Mesendoderm (in vitro differentiated cells): ENCODE measurements around the gene SLC10A7.

Source experiments
- DNase-seq: peaks from one replicate; pipeline ENCODE4 v3.0.0; 2013
- H2AK5ac ChIP-seq: 2 replicates; pipeline ENCODE4 v1.6.1; 2013; ENCODE audit warnings: low read length, inconsistent platforms
- H2BK120ac ChIP-seq: 2 replicates; pipeline ENCODE4 v1.6.1; 2013; ENCODE audit warnings: low read depth, mild to moderate bottlenecking, low read length, moderate library complexity, mixed read lengths
- H2BK15ac ChIP-seq: replicated peaks from 2 replicates; pipeline ENCODE4 v1.6.1; 2013; ENCODE audit warnings: low read depth, mild to moderate bottlenecking, moderate library complexity
- H2BK5ac ChIP-seq: 2 replicates; pipeline ENCODE4 v1.6.1; 2013; ENCODE audit warnings: low read length, inconsistent platforms
- H3K18ac ChIP-seq: 2 replicates; pipeline ENCODE4 v1.6.1; 2013; ENCODE audit warnings: mild to moderate bottlenecking, low read length, mixed read lengths
- H3K23ac ChIP-seq: one replicate; pipeline ENCODE4 v1.6.1; 2013; ENCODE audit warnings: low read length
- H3K27ac ChIP-seq: 2 replicates; pipeline ENCODE4 v1.5.1; 2013; ENCODE audit warnings: low read depth, mild to moderate bottlenecking, inconsistent platforms, low read length, moderate library complexity
- H3K27me3 ChIP-seq: 2 replicates; pipeline ENCODE4 v1.6.1; 2013; ENCODE audit warnings: low read length, control low read depth, mild to moderate bottlenecking, inconsistent platforms; ENCODE audit not compliant: insufficient read depth, poor library complexity
- H3K36me3 ChIP-seq: 2 replicates; pipeline ENCODE4 v1.6.1; 2013; ENCODE audit warnings: low read length, inconsistent platforms; ENCODE audit not compliant: control insufficient read depth, insufficient read depth
- H3K4ac ChIP-seq: one replicate; pipeline ENCODE4 v1.6.1; 2013; ENCODE audit warnings: low read depth, mild to moderate bottlenecking, low read length, moderate library complexity
- H3K4me1 ChIP-seq: 2 replicates; pipeline ENCODE4 v1.6.1; 2013; ENCODE audit warnings: low read depth, low read length, inconsistent platforms; ENCODE audit not compliant: control insufficient read depth
- H3K4me2 ChIP-seq: 2 replicates; pipeline ENCODE4 v1.6.1; 2013; ENCODE audit warnings: low read length
- H3K4me3 ChIP-seq: 2 replicates; pipeline ENCODE4 v1.5.1; 2013; ENCODE audit warnings: mild to moderate bottlenecking, low read length
- H3K56ac ChIP-seq: one replicate; pipeline ENCODE4 v1.6.1; 2013; ENCODE audit warnings: low read length
- H3K79me1 ChIP-seq: 2 replicates; pipeline ENCODE4 v1.6.1; 2013; ENCODE audit warnings: low read length, inconsistent platforms
- H3K79me2 ChIP-seq: 2 replicates; pipeline ENCODE4 v1.6.1; 2013; ENCODE audit warnings: mild to moderate bottlenecking, low read length; ENCODE audit not compliant: control insufficient read depth, insufficient read depth
- H3K9ac ChIP-seq: 2 replicates; pipeline ENCODE4 v1.6.1; 2013; ENCODE audit warnings: low read length, inconsistent platforms
- H4K5ac ChIP-seq: one replicate; pipeline ENCODE4 v1.6.1; 2013; ENCODE audit warnings: low read length
- H4K8ac ChIP-seq: one replicate; pipeline ENCODE4 v1.6.1; 2013; ENCODE audit warnings: low read depth, mild to moderate bottlenecking, control low read depth, low read length, moderate library complexity
- WGBS: extraction: QIAGEN DNeasy Blood & Tissue Kit; methylation state at CpG from one replicate; pipeline ENCODE4 v1.1.7; 2013; ENCODE audit warnings: low lambda C conversion rate, missing lambda C conversion rate; ENCODE audit not compliant: insufficient coverage; ENCODE audit errors: extremely low coverage; 5-methylcytosine and 5-hydroxymethylcytosine counted together

Gene SLC10A7

GRCh38 chr4:146349306-146349705 is 172.4 kb downstream of the SLC10A7 start:
- H3K79me1 ChIP-seq: no peaks in the 10 kb centered on the region

DNA sequence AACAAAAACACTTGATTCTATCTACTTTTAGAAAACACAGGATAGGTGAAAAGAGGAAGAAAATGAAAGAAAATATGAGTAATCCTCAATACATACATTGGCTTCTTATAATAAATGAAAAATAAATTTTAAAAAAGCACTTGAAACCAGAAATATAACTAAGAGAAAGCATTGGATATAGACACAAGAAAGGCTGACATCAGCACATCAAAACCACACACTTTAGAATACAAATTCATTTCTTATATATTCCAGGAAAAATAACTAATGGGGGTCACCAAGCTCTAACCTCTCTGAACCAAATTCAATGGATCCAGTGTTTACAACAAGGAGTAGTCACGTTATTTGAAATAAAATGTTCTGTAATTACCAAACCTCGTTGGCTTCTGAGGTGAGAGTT is 173.9 kb downstream of the SLC10A7 start:
- Histone ChIP-seq H3K4me3 (no peak overlapping the region), H3K79me2 (no peaks in the 10 kb centered on the region), H2BK5ac (no peak overlapping the region), H3K56ac (no peak overlapping the region), H3K18ac (no peak overlapping the region), H3K4me2 (no peak overlapping the region), H3K4me1 (no peaks in the 10 kb centered on the region), H3K79me1 (no peaks in the 10 kb centered on the region), H3K27ac (no peak overlapping the region), H3K4ac (no peak overlapping the region), H2BK15ac (no peak overlapping the region), H3K36me3 (no peaks in the 10 kb centered on the region), H2BK120ac (no peak overlapping the region), H2AK5ac (no peak overlapping the region), H4K8ac (no peak overlapping the region), H3K27me3 (no peaks in the 10 kb centered on the region), H4K5ac (no peak overlapping the region), H3K9ac (no peak overlapping the region), H3K23ac (no peak overlapping the region)
- DNase-seq: no peak
- WGBS: no CpG with 5 or more reads among the region's 2 CpGs

More at GRCh38 chr4:146349306-146349705, 172.4 kb downstream of the SLC10A7 start:
- Histone ChIP-seq H2BK15ac (no peak overlapping the region), H2BK120ac (no peak overlapping the region), H3K4ac (no peak overlapping the region), H4K5ac (no peak overlapping the region), H3K36me3 (no peaks in the 10 kb centered on the region), H2BK5ac (no peak overlapping the region), H3K27me3 (no peaks in the 10 kb centered on the region), H4K8ac (no peak overlapping the region), H3K9ac (no peak overlapping the region), H3K56ac (no peak overlapping the region), H3K4me2 (no peak overlapping the region), H3K27ac (no peak overlapping the region), H3K4me1 (no peaks in the 10 kb centered on the region), H3K4me3 (no peak overlapping the region), H3K79me2 (no peaks in the 10 kb centered on the region), H2AK5ac (no peak overlapping the region), H3K18ac (no peak overlapping the region), H3K23ac (no peak overlapping the region)
- DNase-seq: no peak

- no peak overlapping the region for H3K9ac ChIP-seq
- no peak overlapping the region for H2AK5ac ChIP-seq
- no peaks in the 10 kb centered on the region for H3K4me1 ChIP-seq
- H2BK5ac ChIP-seq: no peak overlapping the region
- no peaks in the 10 kb centered on the region for H3K79me1 ChIP-seq
- H3K79me2 ChIP-seq: no peaks in the 10 kb centered on the region
- no peak overlapping the region for H3K4me2 ChIP-seq
- H3K36me3 ChIP-seq: no peaks in the 10 kb centered on the region
- no peaks in the 10 kb centered on the region for H3K27me3 ChIP-seq
- H3K56ac ChIP-seq: no peak overlapping the region
- no peak overlapping the region for H2BK15ac ChIP-seq
- H4K8ac ChIP-seq: no peak overlapping the region
- no peak overlapping the region for H3K27ac ChIP-seq
- H3K4me3 ChIP-seq: no peak overlapping the region
- DNase-seq: no peak
- WGBS: 100% methylated on average over 1 of the region's 1 CpG
- H4K5ac ChIP-seq: no peak overlapping the region
- no peak overlapping the region for H2BK120ac ChIP-seq
- no peak overlapping the region for H3K4ac ChIP-seq
- no peak overlapping the region for H3K18ac ChIP-seq
- no peak overlapping the region for H3K23ac ChIP-seq
These were observed 175.5 kb downstream of the SLC10A7 start for GRCh38 chr4:146346276-146346675.

GRCh38 chr4:146343776-146344175 is 178.0 kb downstream of the SLC10A7 start:
- Histone ChIP-seq H2AK5ac (no peak overlapping the region), H3K79me2 (no peaks in the 10 kb centered on the region), H3K27ac (no peak overlapping the region), H3K4ac (no peak overlapping the region), H3K56ac (no peak overlapping the region), H3K36me3 (no peaks in the 10 kb centered on the region), H2BK5ac (no peak overlapping the region), H3K79me1 (no peaks in the 10 kb centered on the region), H4K8ac (no peak overlapping the region), H3K18ac (no peak overlapping the region), H2BK15ac (no peak overlapping the region), H4K5ac (no peak overlapping the region), H2BK120ac (no peak overlapping the region), H3K4me1 (no peaks in the 10 kb centered on the region), H3K4me3 (no peak overlapping the region), H3K23ac (no peak overlapping the region), H3K9ac (no peak overlapping the region), H3K27me3 (no peaks in the 10 kb centered on the region), H3K4me2 (no peak overlapping the region)
- no peak for DNase-seq
- WGBS: no CpG with 5 or more reads among the region's 3 CpGs

GRCh38 chr4:146343199-146343598 is 178.5 kb downstream of the SLC10A7 start:
- H3K4me2 ChIP-seq: no peak overlapping the region
- H3K9ac ChIP-seq: no peak overlapping the region
- no peak overlapping the region for H2BK15ac ChIP-seq
- DNase-seq: no peak
- no peak overlapping the region for H3K18ac ChIP-seq
- no peak overlapping the region for H3K4me3 ChIP-seq
- H2BK5ac ChIP-seq: no peak overlapping the region
- H4K8ac ChIP-seq: no peak overlapping the region
- H2BK120ac ChIP-seq: no peak overlapping the region
- H3K36me3 ChIP-seq: no peaks in the 10 kb centered on the region
- H3K79me1 ChIP-seq: no peaks in the 10 kb centered on the region
- H3K56ac ChIP-seq: no peak overlapping the region
- no peak overlapping the region for H3K27ac ChIP-seq
- no peaks in the 10 kb centered on the region for H3K27me3 ChIP-seq
- no peaks in the 10 kb centered on the region for H3K79me2 ChIP-seq
- no peak overlapping the region for H2AK5ac ChIP-seq
- no peak overlapping the region for H3K23ac ChIP-seq
- no peak overlapping the region for H4K5ac ChIP-seq
- H3K4me1 ChIP-seq: no peaks in the 10 kb centered on the region
- H3K4ac ChIP-seq: no peak overlapping the region

DNA sequence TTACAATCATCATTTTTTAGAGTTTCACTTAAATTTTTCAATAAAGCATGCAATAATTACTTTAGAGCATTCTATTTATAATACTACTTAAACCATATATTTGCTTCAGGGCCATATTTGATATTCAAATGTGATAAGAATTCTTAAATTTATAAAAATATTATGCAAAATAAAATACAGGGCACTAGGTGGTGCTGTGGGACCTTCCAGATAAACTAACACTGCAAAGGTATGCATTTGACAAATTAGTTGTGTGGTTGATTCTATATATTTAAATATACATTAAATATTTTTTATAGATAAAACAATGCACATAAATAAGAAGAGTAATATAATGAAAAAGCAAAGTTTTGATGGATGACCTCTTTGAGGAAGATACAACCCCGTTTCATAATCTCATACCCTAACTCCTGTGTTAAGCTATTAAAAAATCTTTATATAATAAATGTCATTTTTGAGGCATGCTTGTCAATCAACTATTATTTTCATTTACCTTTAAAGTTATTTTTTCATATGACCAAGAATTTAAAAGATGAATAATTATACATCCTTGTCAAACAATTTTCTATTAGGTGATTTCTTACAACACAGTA is 179.0 kb downstream of the SLC10A7 start:
- Histone ChIP-seq H2BK120ac (no peak overlapping the region), H2AK5ac (no peak overlapping the region), H3K56ac (no peak overlapping the region), H2BK5ac (no peak overlapping the region), H3K27me3 (no peaks in the 10 kb centered on the region), H3K4me2 (no peak overlapping the region), H2BK15ac (no peak overlapping the region), H3K18ac (no peak overlapping the region), H3K4me1 (no peaks in the 10 kb centered on the region), H4K8ac (no peak overlapping the region), H3K27ac (no peak overlapping the region), H3K9ac (no peak overlapping the region), H3K4me3 (no peak overlapping the region), H3K23ac (no peak overlapping the region), H3K36me3 (no peaks in the 10 kb centered on the region), H3K79me2 (no peaks in the 10 kb centered on the region), H3K4ac (no peak overlapping the region), H4K5ac (no peak overlapping the region), H3K79me1 (no peaks in the 10 kb centered on the region)
- no CpG with 5 or more reads among the region's 1 CpG for WGBS
- peak; percentile 16 for DNase-seq
